ENCODE results near the gene CHEK1. TPM values are rescaled to one million over a fixed set of nuclear protein-coding genes. Genes with fewer than 3 reads are reported as not detected.

Gene CHEK1
- total and polyA plus RNA-seq, 9 of the 15 experiments (the other 6 are each of a cell fraction or from before 2014, with no cell fraction given) = 62.6 to 108 (median 87.5) TPM

GRCh38 chr11:125670172-125670571 lies 45.2 kb downstream of the CHEK1 start:
- Histone ChIP-seq H3K4me1 (replicated peaks in 1 of 2; ENCODE audit: control insufficient read depth in 2 of 2, insufficient read depth in 2 of 2, low read length in 2 of 2) (no peaks in the 10 kb centered on the region), H3K9me3 (replicated peaks; ENCODE audit: control insufficient read depth, insufficient read depth, low read depth, low read length) (no peaks in the 10 kb centered on the region), H2AFZ (ENCODE audit: low read depth, low read length) (no peak overlapping the region), H3K4me3 (no peak overlapping the region), H4K20me1 (replicated peaks; ENCODE audit: control insufficient read depth, insufficient read depth, low read length) (no peaks in the 10 kb centered on the region), H3K9ac (ENCODE audit: insufficient read depth in 1 of 2, low read depth in 2 of 2, low read length in 2 of 2) (no peak overlapping the region), H3K9me1 (ENCODE audit: control insufficient read depth, insufficient read depth, low read length) (no peaks in the 10 kb centered on the region), H3K79me2 (ENCODE audit: control insufficient read depth, insufficient read depth, low read length) (peaks cover 4% of the 10 kb centered on the region; the same call in 2 of the 3 replicates), H3K27ac (ENCODE audit: extremely low read depth, low read depth, low read length) (no peak overlapping the region), H3K27me3 (ENCODE audit: control insufficient read depth in 2 of 2, insufficient read depth in 2 of 2, low read length in 2 of 2) (no peaks in the 10 kb centered on the region), H3K4me2 (ENCODE audit: insufficient read depth, low read length) (no peak overlapping the region), H3K36me3 (ENCODE audit: control insufficient read depth, insufficient read depth, low read length) (peaks cover 49% of the 10 kb centered on the region)
- POLR2A ChIA-PET = interaction anchor here (0.7 to 1.6 kb wide), 3 partner anchors 10 to 28 kb away, joined by 3 to 5 read pairs (median 4); no protein-coding TSS in a partner anchor
- DNase-seq (ENCODE audit: extremely low read depth in 1 of 4, low spot score in 3 of 4) (no peak), ATAC-seq (no peak), FAIRE-seq (no peak)
- TF ChIP-seq ZKSCAN1 (IDR thresholded peaks at IDR 0.05; ENCODE audit: low read depth, low read length) = no peak
- no peak for TF ChIP-seq RBM25 (IDR thresholded peaks at IDR 0.05; ENCODE audit: low read depth, low read length, severe bottlenecking)
- TF ChIP-seq SNAPC5 (CRISPR knock-in tag; IDR thresholded peaks at IDR 0.05) = no peak
- no peak for TF ChIP-seq RFX5 (IDR thresholded peaks at IDR 0.05; ENCODE audit: low read depth, low read length)
- no peak for TF ChIP-seq ZZZ3 (IDR thresholded peaks at IDR 0.05)
- no peak for TF ChIP-seq GABPA (tag; conservative IDR thresholded peaks at IDR 0.05; ENCODE audit: low read depth)
- TF ChIP-seq STAT5A (IDR thresholded peaks at IDR 0.05; ENCODE audit: borderline replicate concordance, low read length) = no peak
- no peak for TF ChIP-seq MYC (IDR thresholded peaks at IDR 0.05; ENCODE audit: low read depth, low read length)
- no peak for TF ChIP-seq MYC (CRISPR knock-in tag; IDR thresholded peaks at IDR 0.05; ENCODE audit: borderline replicate concordance, low read depth)
- TF ChIP-seq HOXB6 (CRISPR knock-in tag; IDR thresholded peaks at IDR 0.05; ENCODE audit: borderline replicate concordance) = no peak
- TF ChIP-seq SAFB2 (IDR thresholded peaks at IDR 0.05; ENCODE audit: borderline replicate concordance, low read depth, low read length, severe bottlenecking) = no peak
- TF ChIP-seq E2F1 (CRISPR knock-in tag; IDR thresholded peaks at IDR 0.05) = no peak
- TF ChIP-seq ELK3 (CRISPR knock-in tag; IDR thresholded peaks at IDR 0.05) = no peak
- TF ChIP-seq CBFB (CRISPR knock-in tag; IDR thresholded peaks at IDR 0.05) = no peak
- no peak for TF ChIP-seq CSDE1 (IDR thresholded peaks at IDR 0.05)
- no peak for TF ChIP-seq POU5F1 (IDR thresholded peaks at IDR 0.05; ENCODE audit: borderline replicate concordance, low read depth, low read length, partially characterized antibody)
- no peak for TF ChIP-seq MNT (conservative IDR thresholded peaks at IDR 0.05)
- WGBS (ENCODE audit: insufficient coverage, low coverage, missing lambda C conversion rate) = 80% methylated on average over 1 of the region's 1 CpG
- CTCF ChIA-PET (ENCODE audit: low intra/inter-chr PET ratio) = no interaction called here
- intact Hi-C loops (cut with micrococcal nuclease) (no loop called here), in situ Hi-C loops (cut with MboI) (no loop called here)
- BruUV-seq (replicated peaks) = no TSS peak
